ENCODE data around the gene KSR1. TPM values are rescaled to one million over a fixed set of nuclear protein-coding genes. Genes with fewer than 3 reads are reported as not detected.
"Not testable (repeated sequence)": the region's sequence is repeated elsewhere in the genome, so short reads cannot be mapped to it uniquely, and the experiment has no call there.

The KSR1 gene
- polyA plus RNA-seq, 1 of the 3 experiments (the other 2 are of a cell fraction): 7.5 TPM

GRCh38 chr17:27644586-27644985 lies 188.3 kb downstream of the KSR1 start:
- H3K4me1 ChIP-seq (ENCODE audit: control insufficient read depth in 1 of 2, insufficient read depth in 2 of 2, low read depth in 1 of 2, low read length in 1 of 2): no peaks in the 10 kb centered on the region
- no peaks in the 10 kb centered on the region for H3K9me3 ChIP-seq
- 57% methylated on average over 6 of the region's 9 CpGs for WGBS (ENCODE audit: low lambda C conversion rate)
- H3F3A ChIP-seq (replicated peaks; ENCODE audit: insufficient read depth): no peaks in the 10 kb centered on the region
- no peak for DNase-seq
- no peaks in the 10 kb centered on the region for H3K27me3 ChIP-seq (ENCODE audit: insufficient read depth)
- CTCF ChIA-PET: interaction anchor here (1.4 to 12.1 kb wide), 2 partner anchors 36 to 295 kb away, joined by 3 to 365 read pairs; no protein-coding TSS in a partner anchor
- H3K4me3 ChIP-seq (ENCODE audit: low read depth in 2 of 2, low read length in 1 of 2): no peak overlapping the region
- H3K79me2 ChIP-seq (ENCODE audit: insufficient read depth): no peaks in the 10 kb centered on the region
- H3K9me2 ChIP-seq: no peaks in the 10 kb centered on the region
- no peak overlapping the region for H2AFZ ChIP-seq (ENCODE audit: low read depth)
- H4K20me1 ChIP-seq (ENCODE audit: insufficient read depth): no peaks in the 10 kb centered on the region
- H3K9ac ChIP-seq: no peak overlapping the region
- no peak overlapping the region for H3K27ac ChIP-seq (ENCODE audit: low read depth in 2 of 2, low read length in 1 of 2)
- no peaks in the 10 kb centered on the region for H3K36me3 ChIP-seq (replicated peaks in 1 of 2; ENCODE audit: control insufficient read depth in 1 of 2, insufficient read depth in 2 of 2, low read length in 1 of 2)
- POLR2A ChIA-PET: no interaction called here
- no peak overlapping the region for H3K4me2 ChIP-seq
- TF ChIP-seq GABPA (IDR thresholded peaks at IDR 0.05; ENCODE audit: low read depth) (no peak), JUND (IDR thresholded peaks at IDR 0.05) (no peak), RFX5 (IDR thresholded peaks at IDR 0.05; ENCODE audit: low read length) (no peak), USF2 (IDR thresholded peaks at IDR 0.05; ENCODE audit: borderline replicate concordance, low read depth, low read length) (no peak), MXI1 (IDR thresholded peaks at IDR 0.05; ENCODE audit: low read depth, low read length) (no peak), PBX3 (IDR thresholded peaks at IDR 0.05) (no peak), CTCF (IDR thresholded peaks at IDR 0.05) (no peak), YY1 (IDR thresholded peaks at IDR 0.05; ENCODE audit: low read depth) (no peak), IRF3 (IDR thresholded peaks at IDR 0.05; ENCODE audit: low read depth, low read length) (no peak), ZBTB33 (IDR thresholded peaks at IDR 0.05; ENCODE audit: borderline replicate concordance, low read depth) (no peak), USF1 (IDR thresholded peaks at IDR 0.05; ENCODE audit: borderline replicate concordance, low read depth) (no peak), FOXM1 (IDR thresholded peaks at IDR 0.05; ENCODE audit: low read depth) (no peak), MAX (IDR thresholded peaks at IDR 0.05; ENCODE audit: low read depth) (no peak), TCF12 (IDR thresholded peaks at IDR 0.05) (no peak)

- H3K4me1 ChIP-seq (ENCODE audit: control insufficient read depth in 1 of 2, insufficient read depth in 2 of 2, low read depth in 1 of 2, low read length in 1 of 2); H3K9me2 ChIP-seq; H3K79me2 ChIP-seq (ENCODE audit: insufficient read depth); H2AFZ ChIP-seq (ENCODE audit: low read depth); H3K4me3 ChIP-seq (ENCODE audit: low read depth in 2 of 2, low read length in 1 of 2); H3K27ac ChIP-seq (ENCODE audit: low read depth in 2 of 2, low read length in 1 of 2); H3K27me3 ChIP-seq (ENCODE audit: insufficient read depth); POLR2A ChIA-PET; H4K20me1 ChIP-seq (ENCODE audit: insufficient read depth); H3K9ac ChIP-seq; DNase-seq; H3K9me3 ChIP-seq; H3K36me3 ChIP-seq (replicated peaks in 1 of 2; ENCODE audit: control insufficient read depth in 1 of 2, insufficient read depth in 2 of 2, low read length in 1 of 2); H3K4me2 ChIP-seq; H3F3A ChIP-seq (replicated peaks; ENCODE audit: insufficient read depth): not testable (repeated sequence)
- WGBS (ENCODE audit: low lambda C conversion rate): no CpG with 5 or more reads among the region's 10 CpGs
- CTCF ChIA-PET: interaction anchor here (1.4 to 12.1 kb wide), 3 partner anchors 9 to 111 kb away, joined by 5 to 365 read pairs (median 6); no protein-coding TSS in a partner anchor
Measured at GRCh38 chr17:27645621-27646020, 189.4 kb downstream of the KSR1 start.
